ENCODE measurements around the gene PPP3R2.

DNA sequence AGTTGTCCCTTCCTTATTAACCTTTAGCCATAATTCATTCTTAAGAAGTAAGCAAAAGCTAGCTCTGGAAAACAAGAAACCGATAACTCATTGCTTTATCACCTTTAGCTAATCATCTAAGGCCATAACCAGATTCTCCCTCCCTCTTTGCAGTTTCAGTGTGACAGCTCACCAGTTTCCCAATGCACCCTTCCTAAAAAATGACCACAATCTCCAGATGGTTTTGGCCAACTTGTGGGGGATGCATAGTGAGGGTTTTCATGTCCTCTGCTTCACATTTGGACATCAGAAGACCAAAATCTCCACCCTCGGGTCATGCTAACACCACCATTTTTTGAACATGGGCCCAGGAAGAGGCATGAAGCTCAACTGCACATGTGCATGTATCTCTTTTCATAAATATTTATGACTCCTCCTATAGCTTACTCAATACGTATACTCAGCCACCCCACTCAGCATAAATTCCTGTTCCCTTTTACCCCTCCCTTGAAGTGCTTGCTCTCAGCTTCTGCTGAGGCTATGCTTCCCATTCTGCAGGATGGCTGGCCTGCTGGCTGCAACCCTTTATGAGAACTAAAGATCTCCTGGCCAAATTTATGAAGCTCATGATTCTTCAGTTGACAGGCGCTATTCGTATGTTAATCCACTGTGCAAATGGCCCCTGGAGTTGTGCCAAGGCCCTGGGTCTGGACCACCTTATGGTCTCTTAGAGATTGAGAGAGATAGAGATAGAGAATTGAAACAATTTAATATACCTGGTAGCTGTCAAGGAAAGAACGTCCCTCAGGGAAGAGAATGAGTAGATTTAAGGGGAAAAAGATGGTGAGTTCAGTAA, 14.8 kb downstream of the PPP3R2 start:
- TF ChIP-seq POLR2A (IDR thresholded peaks at IDR 0.05; ENCODE audit: low read length) (no peak), POLR2AphosphoS2 (conservative IDR thresholded peaks at IDR 0.05; ENCODE audit: low read length) (no peak)
- TF ChIP-seq, protein P1, sequence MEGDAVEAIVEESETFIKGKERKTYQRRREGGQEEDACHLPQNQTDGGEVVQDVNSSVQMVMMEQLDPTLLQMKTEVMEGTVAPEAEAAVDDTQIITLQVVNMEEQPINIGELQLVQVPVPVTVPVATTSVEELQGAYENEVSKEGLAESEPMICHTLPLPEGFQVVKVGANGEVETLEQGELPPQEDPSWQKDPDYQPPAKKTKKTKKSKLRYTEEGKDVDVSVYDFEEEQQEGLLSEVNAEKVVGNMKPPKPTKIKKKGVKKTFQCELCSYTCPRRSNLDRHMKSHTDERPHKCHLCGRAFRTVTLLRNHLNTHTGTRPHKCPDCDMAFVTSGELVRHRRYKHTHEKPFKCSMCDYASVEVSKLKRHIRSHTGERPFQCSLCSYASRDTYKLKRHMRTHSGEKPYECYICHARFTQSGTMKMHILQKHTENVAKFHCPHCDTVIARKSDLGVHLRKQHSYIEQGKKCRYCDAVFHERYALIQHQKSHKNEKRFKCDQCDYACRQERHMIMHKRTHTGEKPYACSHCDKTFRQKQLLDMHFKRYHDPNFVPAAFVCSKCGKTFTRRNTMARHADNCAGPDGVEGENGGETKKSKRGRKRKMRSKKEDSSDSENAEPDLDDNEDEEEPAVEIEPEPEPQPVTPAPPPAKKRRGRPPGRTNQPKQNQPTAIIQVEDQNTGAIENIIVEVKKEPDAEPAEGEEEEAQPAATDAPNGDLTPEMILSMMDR (IDR thresholded peaks at IDR 0.05): no peak
